Measurements from ENCODE around the gene INSYN1. TPM values are rescaled to one million over a fixed set of nuclear protein-coding genes. Genes with fewer than 3 reads are reported as not detected.

Gene INSYN1
- total and polyA plus RNA-seq, 3 experiments from 2014 or later = not detected

GRCh38 chr15:73688455-73688854 lies 64.7 kb downstream of the INSYN1 start:
- Histone ChIP-seq H3K9me3 (ENCODE audit: low read length) (no peaks in the 10 kb centered on the region), H3K4me3 (ENCODE audit: low read length) (no peak overlapping the region), H3K27ac (ENCODE audit: low read depth, low read length) (no peak overlapping the region), H3K36me3 (ENCODE audit: insufficient read depth, low read length) (no peaks in the 10 kb centered on the region), H3K4me1 (ENCODE audit: insufficient read depth, low read length) (no peaks in the 10 kb centered on the region), H3K27me3 (ENCODE audit: insufficient read depth, low read length, poor library complexity, severe bottlenecking) (peaks cover 30% of the 10 kb centered on the region)
- no peak overlapping the region for H3K4me3 Mint-ChIP-seq
- no peak overlapping the region for H3K27ac Mint-ChIP-seq
- H3K9me3 Mint-ChIP-seq = no peaks in the 10 kb centered on the region
- ChIA-PET POLR2A (no interaction called here), CTCF (interaction anchor here (3.7 kb wide), 1 partner anchor 11 kb away, joined by 22 read pairs; no protein-coding TSS in a partner anchor)
- H3K4me1 Mint-ChIP-seq = peaks cover 0 to 11% (median 5%) of the 10 kb centered on the region in 3 donors
- peaks cover 21 to 54% of the 10 kb centered on the region in 2 donors for H3K27me3 Mint-ChIP-seq
- no peaks in the 10 kb centered on the region for H3K36me3 Mint-ChIP-seq
- no peak for DNase-seq

GRCh38 chr15:73687351-73687750 lies 65.8 kb downstream of the INSYN1 start:
- Histone ChIP-seq H3K4me1 (ENCODE audit: insufficient read depth, low read length) (no peaks in the 10 kb centered on the region), H3K36me3 (ENCODE audit: insufficient read depth, low read length) (no peaks in the 10 kb centered on the region), H3K27me3 (ENCODE audit: insufficient read depth, low read length, poor library complexity, severe bottlenecking) (peaks cover 30% of the 10 kb centered on the region), H3K9me3 (ENCODE audit: low read length) (no peaks in the 10 kb centered on the region), H3K27ac (ENCODE audit: low read depth, low read length) (no peak overlapping the region), H3K4me3 (ENCODE audit: low read length) (no peak overlapping the region)
- Mint-ChIP-seq H3K4me3 (no peak overlapping the region), H3K27me3 (peaks cover 24 to 53% of the 10 kb centered on the region in 2 donors), H3K27ac (no peak overlapping the region), H3K4me1 (peaks cover 0 to 15% (median 5%) of the 10 kb centered on the region in 3 donors), H3K36me3 (no peaks in the 10 kb centered on the region), H3K9me3 (no peaks in the 10 kb centered on the region)
- no peak for DNase-seq
- ChIA-PET CTCF (interaction anchor here (1.4 to 3.7 kb wide), 2 partner anchors 10 to 12 kb away, joined by 7 to 22 read pairs; no protein-coding TSS in a partner anchor), POLR2A (no interaction called here)

- peak overlapping the region in 1 of 8 donors; percentile 12 for H3K27ac Mint-ChIP-seq
- H3K27ac ChIP-seq (ENCODE audit: low read depth, low read length) = no peak overlapping the region
- no peak overlapping the region for H3K4me3 Mint-ChIP-seq
- no peaks in the 10 kb centered on the region for H3K9me3 ChIP-seq (ENCODE audit: low read length)
- DNase-seq = no peak
- H3K27me3 ChIP-seq (ENCODE audit: insufficient read depth, low read length, poor library complexity, severe bottlenecking) = peaks cover 30% of the 10 kb centered on the region
- CTCF ChIA-PET = interaction anchor here (1.4 to 3.7 kb wide), 2 partner anchors 10 to 13 kb away, joined by 7 to 22 read pairs; no protein-coding TSS in a partner anchor
- POLR2A ChIA-PET = no interaction called here
- H3K36me3 Mint-ChIP-seq = no peaks in the 10 kb centered on the region
- H3K9me3 Mint-ChIP-seq = no peaks in the 10 kb centered on the region
- no peaks in the 10 kb centered on the region for H3K36me3 ChIP-seq (ENCODE audit: insufficient read depth, low read length)
- peaks cover 0 to 15% (median 5%) of the 10 kb centered on the region in 3 donors for H3K4me1 Mint-ChIP-seq
- H3K27me3 Mint-ChIP-seq = peaks cover 26 to 57% of the 10 kb centered on the region in 2 donors
- no peak overlapping the region for H3K4me3 ChIP-seq (ENCODE audit: low read length)
- no peaks in the 10 kb centered on the region for H3K4me1 ChIP-seq (ENCODE audit: insufficient read depth, low read length)
Observed at GRCh38 chr15:73686781-73687256, 66.3 kb downstream of the INSYN1 start.

DNA sequence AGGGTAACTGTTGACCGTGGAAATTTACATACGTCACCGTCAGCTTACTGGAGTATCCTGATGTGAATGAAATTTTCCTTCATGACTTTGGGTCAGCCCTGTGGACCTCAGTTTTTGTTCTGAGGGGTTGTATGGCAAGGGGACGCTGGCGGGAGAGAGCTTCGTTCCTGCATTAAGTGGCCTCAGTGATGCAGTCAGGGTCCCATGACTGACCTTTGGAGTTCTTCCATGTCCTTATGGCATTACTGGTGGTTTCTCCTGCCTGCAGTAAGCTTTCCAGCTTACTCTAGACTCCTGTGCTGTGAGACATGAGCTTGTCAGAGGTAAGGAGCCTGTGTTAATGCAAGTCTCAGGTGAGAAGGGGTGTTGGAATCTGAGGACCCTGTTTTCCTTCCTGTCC lies 67.2 kb downstream of the INSYN1 start:
- Histone ChIP-seq H3K27me3 (ENCODE audit: insufficient read depth, low read length, poor library complexity, severe bottlenecking) (peaks cover 30% of the 10 kb centered on the region), H3K27ac (ENCODE audit: low read depth, low read length) (no peak overlapping the region), H3K9me3 (ENCODE audit: low read length) (no peaks in the 10 kb centered on the region), H3K4me1 (ENCODE audit: insufficient read depth, low read length) (no peaks in the 10 kb centered on the region), H3K4me3 (ENCODE audit: low read length) (no peak overlapping the region), H3K36me3 (ENCODE audit: insufficient read depth, low read length) (no peaks in the 10 kb centered on the region)
- ChIA-PET CTCF (interaction anchor here (0.6 to 3.7 kb wide), 3 partner anchors 9 to 19 kb away, joined by 3 to 22 read pairs (median 7); no protein-coding TSS in a partner anchor), POLR2A (no interaction called here)
- H3K27ac Mint-ChIP-seq = no peak overlapping the region
- H3K36me3 Mint-ChIP-seq = no peaks in the 10 kb centered on the region
- DNase-seq = no peak
- peaks cover 26 to 63% of the 10 kb centered on the region in 2 donors for H3K27me3 Mint-ChIP-seq
- no peaks in the 10 kb centered on the region for H3K9me3 Mint-ChIP-seq
- H3K4me3 Mint-ChIP-seq = peak overlapping the region in 2 of 7 donors; percentile 29 to 45
- H3K4me1 Mint-ChIP-seq = peaks cover 0 to 15% (median 5%) of the 10 kb centered on the region in 3 donors

Other genes starting within 250 kb of the INSYN1 start
- gene NPTN, start 120.0 kb downstream of the INSYN1 start, total RNA-seq = 10 to 100 TPM; 55.8 to 58.5 TPM
- 46.1 TPM for gene NPTN, start 120.0 kb downstream of the INSYN1 start, polyA plus RNA-seq
- 1 to 10 TPM; 1.9 to 2.4 TPM for gene CD276, start 69.0 kb downstream of the INSYN1 start, total RNA-seq
- not detected for gene CD276, start 69.0 kb downstream of the INSYN1 start, polyA plus RNA-seq
- not detected for gene TBC1D21, start 120.2 kb upstream of the INSYN1 start, total RNA-seq
- gene TBC1D21, start 120.2 kb upstream of the INSYN1 start, polyA plus RNA-seq = not detected
- 1 to 10 TPM; 1.3 to 1.5 TPM for gene LOXL1, start 173.1 kb upstream of the INSYN1 start, total RNA-seq
- gene LOXL1, start 173.1 kb upstream of the INSYN1 start, polyA plus RNA-seq = 3.1 TPM
- 10 to 100 TPM; 13.2 to 13.3 TPM for gene STOML1, start 238.9 kb upstream of the INSYN1 start, total RNA-seq
- gene STOML1, start 238.9 kb upstream of the INSYN1 start, polyA plus RNA-seq = 8.6 TPM
- 10 to 100 TPM; 35.5 to 37.4 TPM for gene PML, start 241.4 kb upstream of the INSYN1 start, total RNA-seq
- gene PML, start 241.4 kb upstream of the INSYN1 start, polyA plus RNA-seq = 32.3 TPM